GM21619 (cell line): ENCODE results near the gene DIDO1.
"Not testable (repeated sequence)": the region's sequence is repeated elsewhere in the genome, so short reads cannot be mapped to it uniquely, and the experiment has no call there.

Experiments used
- ATAC-seq: cut with Tn5 transposase; IDR thresholded peaks from one replicate; pipeline ENCODE4 v1.9.1; 2021; ENCODE audit not compliant: unreplicated experiment

The DIDO1 gene

DNA sequence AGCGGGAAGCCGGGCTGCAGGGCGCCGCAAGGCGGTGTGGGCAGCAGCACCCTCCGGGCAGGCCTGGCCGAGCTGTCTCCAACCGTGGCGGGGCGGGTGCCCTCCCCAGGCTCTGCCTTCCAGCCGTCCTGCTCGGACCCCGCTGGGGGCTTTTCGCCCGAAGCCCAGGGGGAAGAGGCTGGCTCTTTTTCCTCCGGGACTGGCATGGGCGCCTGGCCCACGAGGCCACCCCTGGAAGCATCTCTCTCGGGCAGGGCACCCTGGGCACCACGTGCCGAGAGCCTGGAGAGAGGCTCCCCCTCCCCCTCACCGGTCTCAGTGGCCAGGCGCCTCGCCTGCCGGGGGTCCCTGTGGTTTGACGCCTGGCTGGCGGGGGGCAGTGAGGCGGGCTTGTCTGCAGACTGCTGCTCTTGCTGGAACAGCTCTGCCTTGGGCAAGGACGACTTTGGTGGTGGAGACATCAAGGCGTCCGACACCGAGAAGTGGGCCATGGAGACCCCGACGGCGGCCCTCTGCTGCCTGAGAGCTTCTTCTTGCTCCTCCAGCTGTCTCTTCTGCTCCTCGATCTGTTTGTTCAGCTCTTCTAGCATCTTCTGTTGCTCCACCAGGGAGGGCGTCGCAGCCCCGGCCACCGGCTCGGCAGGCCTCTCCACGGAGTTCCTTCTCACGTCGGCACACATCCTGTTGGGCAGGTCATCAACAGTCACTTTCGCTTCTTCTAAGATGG lies 45.2 kb downstream of the DIDO1 start:
- ATAC-seq = no peak

DNA sequence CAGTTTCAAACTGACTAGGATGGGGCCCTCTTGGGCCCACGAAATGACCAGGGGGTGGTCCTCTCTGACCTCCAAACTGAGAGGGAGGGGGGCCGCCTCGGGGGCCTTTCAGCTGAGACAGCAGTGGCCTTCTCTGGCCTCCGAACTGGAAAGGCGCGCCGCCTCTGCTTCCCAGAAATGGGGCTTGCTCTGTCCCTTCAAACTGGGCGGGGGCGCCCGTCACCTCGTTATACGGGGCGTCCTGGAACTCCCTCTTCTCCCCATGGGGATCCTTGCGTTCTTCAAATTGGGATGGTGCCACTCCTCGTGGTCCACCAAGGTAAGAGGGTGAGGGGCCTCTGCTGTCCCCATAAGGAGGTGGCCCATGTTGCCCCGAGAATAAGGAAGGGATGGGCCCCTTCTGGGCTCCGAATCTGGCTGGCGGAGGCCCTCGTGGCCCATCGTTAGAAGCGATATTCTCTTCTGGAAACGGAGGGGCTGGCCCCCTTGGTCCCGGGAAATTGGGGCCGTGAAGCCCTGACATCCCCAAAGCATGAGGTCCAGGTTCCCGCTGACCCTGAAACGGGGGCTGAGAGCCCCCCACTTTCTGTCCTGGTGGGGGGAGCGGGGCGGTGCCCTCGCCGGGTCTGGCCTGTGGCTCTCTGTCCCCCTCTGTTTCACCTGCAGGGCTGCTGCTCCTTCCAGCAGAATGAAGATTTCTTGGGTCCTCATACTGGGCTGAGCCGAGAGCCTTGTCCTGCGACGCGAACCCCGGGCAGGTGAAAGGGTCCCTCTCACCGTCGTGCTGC lies 46.0 kb downstream of the DIDO1 start:
- no peak for ATAC-seq

DNA sequence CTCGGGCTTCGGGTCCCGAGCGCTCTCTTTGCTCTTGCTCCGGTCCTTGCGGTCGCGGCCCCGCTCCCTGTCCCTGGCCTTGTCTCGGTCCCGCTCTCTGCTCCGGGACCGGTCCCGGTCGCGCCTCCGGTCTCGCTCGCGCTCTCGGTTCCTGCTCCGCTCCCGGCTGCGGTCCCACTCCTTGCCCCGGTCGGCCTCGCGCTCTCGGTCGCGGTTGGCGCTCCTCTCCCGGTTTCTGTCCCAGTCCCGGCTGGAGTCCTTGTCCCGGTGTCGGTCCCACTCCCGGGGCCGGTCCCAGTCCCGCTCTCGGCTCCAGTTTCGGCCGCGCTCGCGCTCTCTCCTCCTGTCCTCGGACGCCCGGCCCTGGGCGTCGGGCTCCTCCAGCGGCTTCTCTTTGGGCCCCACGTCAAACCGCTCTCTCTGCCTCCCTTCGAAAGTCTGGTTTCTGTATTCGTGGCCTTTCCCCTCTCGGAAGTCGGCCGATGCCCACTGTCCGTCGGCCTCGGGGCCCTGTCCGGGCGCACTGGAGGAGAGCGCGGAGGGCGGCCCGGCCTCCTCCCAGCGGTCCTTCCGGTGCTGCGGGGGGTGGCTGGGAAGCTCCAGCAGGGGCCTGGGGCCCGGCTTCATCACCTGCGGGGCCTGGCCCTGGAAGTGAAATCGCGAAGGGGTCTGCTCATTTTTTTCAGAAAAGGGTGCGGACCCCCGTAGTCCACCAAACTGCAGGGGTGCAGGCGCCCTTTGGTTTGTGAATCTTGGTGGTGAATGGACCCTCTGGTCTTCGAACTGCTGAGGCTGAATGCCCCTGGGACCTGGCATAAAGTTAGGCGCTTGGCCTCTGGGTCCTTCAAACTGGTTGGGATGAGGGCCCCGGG lies 46.8 kb downstream of the DIDO1 start:
- no peak for ATAC-seq

DNA sequence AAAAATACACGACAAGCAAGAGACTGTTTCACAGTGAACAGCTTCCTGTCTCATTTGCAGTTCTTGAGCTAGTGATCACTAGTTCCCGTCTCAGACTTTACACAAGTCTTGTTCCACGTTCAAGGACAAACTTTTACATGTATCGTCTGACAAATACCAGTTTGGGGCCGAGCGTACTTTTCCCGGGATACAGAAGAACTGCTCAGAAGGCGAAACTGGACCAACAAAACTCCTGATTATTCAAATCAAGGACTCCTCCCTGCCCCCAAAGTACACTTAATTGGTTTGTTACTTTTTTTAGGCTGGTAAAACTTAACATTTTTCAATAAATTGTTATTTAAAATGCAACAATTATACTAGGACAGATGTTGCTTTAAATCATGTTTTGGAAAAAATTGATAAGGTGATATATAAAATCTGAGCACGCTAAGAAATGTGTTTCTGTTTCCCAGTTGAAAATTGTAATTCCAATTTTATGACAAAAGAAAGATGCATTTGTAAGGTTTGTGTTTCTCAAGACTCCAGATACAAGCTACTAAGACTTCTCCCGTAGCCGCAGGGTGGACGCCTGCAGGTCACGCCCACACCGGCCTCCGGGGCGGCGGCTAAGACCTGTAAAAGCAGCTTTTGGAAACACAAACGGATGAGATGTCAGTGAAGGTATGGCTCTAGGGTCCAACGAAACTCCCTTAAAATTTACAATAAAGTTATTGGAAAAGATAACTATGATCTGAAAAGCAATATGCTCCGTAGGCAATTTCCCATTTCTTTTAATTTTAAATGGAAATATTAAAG lies 47.9 kb downstream of the DIDO1 start:
- ATAC-seq = no peak

DNA sequence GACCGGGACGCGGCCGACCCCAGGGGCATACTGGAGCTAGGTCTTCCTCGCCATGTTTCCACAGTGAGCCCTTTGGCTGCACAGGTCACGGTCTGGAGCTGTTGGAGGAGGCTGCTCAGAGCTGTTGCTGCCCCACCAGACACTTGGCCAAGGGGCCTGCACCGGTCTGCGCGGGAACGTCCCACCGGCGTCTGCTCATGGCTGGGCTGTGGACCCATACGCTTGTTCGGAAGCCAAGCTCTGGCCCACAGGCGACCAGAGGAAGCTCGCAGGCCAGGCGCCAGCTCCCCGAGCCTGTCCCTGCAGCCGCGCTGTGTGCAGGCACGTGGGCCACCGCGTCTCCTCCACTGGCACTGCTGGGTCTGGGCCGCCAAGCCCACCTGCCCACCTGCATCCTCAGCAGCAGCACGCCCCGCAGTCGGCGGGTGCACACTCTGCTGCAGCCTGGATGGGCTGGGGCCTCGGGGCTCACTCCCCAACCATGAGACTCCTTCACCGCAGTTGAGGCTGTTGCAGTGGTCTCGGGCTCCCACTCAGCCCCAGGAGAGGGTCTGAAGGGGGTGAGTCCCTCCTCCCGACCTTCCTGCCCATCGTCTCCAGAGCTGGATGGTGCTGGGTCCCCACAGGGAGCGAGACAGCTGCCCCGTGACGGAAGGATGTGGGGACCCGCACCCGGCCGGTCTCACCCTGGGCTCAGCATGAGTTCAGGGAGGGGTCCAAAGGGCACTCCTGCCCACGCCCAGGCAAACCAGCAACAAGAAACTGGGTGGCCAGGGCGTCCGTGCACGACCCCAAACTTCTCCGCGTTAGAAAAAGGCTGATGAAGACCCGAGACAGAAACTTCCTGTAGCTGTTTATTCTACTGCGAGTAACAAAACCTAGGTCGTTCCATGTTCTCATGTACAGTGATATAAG lies 49.1 kb downstream of the DIDO1 start:
- no peak for ATAC-seq

DNA sequence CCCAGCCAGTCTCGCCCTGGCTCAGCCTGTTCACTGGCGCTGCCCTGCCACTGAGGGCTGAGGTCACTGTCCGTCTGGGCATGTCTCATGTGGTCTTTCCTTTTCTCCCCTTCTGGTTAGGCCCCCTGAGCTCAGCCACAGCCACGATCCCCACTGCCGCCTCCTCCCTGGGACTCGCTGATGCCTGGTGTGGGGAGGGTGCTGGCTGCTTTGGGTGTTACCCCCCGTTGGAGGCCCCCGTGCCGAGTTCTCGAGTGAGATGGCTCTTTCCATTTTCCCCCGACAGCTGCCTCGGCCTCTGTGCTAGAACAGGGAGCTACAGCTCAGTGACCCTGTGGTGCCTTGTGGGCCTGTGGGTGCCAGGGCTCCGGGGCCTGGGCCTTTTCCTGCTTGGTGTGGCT lies 49.8 kb downstream of the DIDO1 start:
- ATAC-seq = no peak

DNA sequence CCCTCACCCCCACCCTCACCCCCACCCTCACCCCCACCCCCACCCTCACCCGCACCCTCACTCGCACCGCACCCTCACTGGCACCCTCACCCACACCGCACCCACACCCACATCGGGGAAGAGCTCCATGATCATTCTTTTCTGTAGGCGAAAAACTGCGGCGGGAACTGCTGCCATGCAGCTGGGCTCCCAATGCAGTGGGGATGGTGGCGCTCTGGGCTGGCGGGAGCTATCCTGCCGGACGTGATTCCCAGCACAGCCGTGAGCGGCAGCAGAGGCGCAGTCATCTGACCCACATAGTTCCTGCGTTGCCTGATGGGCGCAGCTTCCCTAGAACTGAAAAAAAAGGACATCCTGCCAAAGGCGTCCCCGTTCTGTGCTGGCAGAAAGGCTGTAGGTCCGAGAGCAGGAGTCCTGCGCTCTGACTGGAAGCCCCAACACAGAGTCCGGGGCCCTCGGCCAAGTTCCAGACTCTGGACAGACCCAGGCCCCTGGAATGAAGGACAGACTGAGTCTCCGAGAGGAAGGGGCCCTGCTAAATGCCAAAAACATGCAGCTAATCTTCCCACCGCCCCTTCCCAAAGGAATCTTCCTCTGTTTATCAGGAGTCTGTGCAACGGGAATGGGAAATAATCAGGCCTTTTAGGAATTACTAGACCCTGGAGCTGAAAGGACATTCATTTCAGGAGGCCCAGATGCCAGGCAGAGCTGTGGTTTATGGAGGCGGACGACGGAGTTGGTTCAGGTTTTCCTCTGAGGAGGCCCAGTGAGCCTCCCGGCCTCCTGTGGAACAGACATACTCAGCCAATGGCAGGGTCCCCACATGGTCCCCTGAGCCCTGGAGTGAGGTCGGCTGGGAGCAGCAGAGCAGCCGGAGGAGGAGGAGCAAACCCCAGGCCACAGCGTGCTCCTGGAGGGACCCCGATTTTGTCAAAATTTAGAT lies 50.6 kb downstream of the DIDO1 start:
- ATAC-seq = no peak

DNA sequence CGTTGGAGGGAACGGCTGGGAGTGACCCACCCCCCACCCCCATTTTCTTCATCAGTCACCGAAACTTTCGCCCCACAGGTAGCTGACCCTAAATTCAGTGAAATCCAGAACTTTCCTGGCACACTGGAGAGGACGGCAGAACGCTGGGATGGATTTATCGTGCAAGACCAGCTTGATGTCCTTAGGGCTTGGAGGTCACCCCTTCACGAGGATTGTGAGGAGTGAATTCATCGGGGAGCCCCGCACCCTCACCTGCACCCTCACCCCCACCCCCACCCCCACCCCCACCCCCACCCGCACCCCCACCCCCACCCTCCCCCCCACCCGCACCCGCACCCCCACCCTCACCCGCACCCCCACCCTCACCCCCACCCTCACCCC lies 51.4 kb downstream of the DIDO1 start:
- no peak for ATAC-seq

DNA sequence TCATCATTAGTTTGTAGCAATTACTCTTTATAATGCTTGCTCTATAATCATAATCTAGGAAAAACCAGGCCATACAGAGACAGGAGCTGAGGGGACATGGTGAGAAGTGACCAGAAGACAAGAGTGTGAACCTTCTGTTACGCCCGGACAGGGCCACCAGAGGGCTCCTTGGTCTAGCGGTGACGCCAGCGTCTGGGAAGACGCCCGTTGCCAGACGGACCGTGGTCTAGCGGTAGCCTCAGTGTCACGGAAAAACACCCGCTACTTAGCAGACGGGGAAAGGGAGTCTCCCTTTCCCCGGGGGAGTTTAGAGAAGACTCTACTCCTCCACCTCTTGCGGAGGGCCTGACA lies 52.6 kb downstream of the DIDO1 start:
- ATAC-seq = not testable (repeated sequence)

DNA sequence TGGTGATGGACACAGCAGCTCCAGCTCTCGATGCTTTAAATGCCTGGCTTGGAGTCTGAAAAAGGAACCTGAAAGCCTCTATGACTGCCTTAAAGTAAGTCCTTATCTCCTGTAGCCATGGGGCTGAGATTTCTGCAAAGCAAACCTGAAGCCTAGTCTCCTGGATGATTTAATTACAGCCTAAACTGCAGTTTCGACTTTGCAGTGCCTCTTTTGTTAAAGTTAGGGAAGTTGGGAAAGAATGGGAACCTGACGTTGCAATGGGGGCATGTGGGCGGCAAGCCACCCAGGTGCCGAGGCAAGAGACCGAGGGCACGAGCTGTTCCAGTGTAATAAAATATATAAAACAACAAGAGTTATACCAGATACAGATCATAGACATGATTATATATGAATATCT lies 53.0 kb downstream of the DIDO1 start:
- no peak for ATAC-seq

DNA sequence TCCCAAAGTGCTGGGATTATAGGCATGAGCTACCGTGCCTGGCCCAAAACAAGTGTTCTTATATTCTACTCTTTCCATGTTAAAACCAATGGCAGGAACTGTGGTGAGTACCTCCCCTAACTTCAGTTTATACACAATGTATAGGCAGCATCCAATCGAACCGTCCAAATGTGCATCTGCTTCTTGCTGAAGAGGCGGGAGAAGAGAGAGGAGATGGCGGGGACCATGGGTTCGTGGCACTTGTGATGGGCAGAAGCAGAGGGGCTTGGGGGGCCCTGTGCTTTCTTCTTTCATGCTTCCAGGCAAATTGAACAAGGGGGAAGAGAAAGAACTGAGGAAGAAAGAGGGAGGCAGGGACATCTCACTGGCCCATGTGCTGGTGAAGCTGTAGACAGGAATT lies 53.4 kb downstream of the DIDO1 start:
- no peak for ATAC-seq

DNA sequence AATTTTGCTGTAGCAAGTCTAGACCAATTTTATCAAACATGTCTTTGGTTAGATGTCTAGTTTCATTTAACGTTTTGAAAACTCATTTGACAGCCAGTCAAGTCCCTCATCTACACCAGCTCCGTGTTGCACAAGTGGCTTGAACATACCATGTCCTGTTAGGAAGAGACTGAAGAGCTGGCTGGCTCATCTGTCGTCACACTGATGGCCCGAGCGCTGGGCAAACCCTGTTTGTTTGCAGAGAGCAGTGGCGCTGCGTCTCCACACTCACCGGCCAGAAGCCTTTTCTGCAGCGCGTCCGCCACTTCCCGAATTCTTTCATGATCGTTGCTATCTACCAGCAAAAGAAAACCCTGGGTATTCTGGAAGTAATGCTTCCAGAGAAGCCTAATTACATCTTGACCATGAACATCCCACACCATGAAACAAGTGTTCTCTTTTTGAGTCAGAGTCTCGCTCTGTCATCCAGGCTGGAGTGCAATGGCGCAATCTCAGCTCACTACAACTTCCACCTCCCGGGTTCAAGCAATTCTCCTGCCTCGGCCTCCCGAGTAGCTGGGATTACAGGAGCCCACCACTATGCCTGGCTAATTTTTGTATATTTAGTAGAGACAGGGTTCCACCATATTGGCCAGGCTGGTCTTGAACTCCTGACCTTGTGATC lies 54.0 kb downstream of the DIDO1 start:
- ATAC-seq = no peak

DNA sequence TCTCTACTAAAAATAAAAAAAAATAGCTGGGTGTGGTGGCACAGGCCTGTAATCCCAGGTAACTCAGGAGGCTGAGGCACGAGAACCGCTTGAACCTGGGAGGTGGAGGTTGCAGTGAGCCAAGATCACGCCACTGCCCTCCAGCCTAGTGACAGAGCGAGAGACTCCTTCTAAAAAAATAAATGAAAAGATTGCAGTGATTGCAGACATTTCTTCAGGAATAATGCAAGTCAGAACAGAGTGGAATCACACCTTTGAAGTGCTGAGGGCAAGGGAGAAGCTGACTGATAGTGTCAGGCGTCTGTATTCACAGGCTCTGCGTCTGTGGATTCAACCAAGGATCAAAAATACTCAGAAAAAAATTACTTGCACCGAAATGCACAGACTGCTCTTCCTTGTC lies 62.1 kb downstream of the DIDO1 start:
- no peak for ATAC-seq

DNA sequence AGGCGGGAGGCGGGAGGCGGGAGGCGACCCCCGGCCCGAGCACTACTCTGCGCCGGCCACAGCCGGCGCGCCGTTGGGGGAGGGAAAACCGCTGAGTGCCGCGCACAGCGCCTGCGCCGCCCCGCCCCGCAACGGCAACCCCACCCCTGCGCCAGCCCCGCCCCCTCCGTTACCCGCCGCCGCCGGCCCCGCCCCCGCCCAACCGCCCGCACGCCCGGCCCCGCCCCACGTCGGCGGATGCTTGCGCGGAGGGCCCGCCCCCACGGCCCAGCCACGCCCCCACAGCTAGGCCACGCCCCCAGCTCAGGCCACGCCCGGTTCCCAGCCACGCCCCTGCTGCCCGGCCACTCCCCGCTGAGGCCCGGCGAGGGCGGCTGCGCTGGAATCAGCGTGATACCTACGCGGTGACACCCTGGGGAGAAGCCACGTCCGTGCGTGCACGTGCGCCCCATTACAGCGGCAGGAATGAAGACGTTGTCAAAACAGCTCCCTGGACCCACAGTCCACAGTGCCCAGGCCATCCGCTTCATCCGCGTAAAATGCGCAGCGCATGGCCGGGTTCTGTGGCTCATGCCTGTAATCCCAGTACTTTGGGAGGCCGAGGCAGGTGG lies 64.5 kb downstream of the DIDO1 start, which contains the start of gene TCFL5:
TCFL5 (minus strand) TSS at position 97 of the 611 bp plus-strand sequence. CDS start 152 bp downstream, outside the sequence.
- peak; percentile 56 for ATAC-seq

DNA sequence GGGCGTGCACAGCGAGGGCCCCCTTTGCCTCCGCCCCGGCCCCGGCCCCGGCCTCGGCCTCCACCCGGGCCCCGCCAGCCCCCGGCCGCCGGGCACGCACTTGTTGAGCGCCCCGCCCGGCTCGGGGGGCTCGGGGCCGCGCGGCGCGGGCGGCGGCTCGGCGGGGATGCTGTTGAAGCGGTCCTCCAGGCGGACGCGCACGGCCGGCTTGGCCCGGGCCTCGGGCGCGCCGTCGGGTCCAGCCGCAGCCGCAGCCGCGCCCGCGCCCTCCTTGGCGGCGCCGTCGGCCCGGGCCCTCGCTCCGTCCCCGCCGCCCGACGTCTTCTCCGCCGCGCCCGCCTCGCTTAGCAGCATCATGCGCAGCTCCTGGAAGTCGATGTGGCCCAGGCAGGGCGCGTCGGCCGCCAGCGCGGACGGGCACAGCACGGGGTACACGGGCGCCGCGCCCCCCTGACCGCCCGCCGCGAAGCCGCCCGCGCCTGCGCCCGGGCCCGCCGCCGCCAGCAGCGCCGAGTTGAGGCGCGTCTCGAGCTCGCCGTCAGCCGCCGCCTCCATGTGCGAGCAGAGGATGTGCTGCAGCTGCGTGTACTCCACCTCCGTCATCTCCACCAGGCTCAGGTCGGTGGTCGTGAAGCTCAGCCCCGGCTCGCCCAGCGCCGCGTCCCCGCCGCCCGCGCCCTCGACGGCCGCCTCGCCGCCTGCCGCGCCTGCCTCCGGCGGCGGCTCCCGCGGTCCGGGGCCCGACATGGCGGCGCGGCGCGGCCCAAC lies 65.2 kb downstream of the DIDO1 start:
- peak; percentile 39 for ATAC-seq

DNA sequence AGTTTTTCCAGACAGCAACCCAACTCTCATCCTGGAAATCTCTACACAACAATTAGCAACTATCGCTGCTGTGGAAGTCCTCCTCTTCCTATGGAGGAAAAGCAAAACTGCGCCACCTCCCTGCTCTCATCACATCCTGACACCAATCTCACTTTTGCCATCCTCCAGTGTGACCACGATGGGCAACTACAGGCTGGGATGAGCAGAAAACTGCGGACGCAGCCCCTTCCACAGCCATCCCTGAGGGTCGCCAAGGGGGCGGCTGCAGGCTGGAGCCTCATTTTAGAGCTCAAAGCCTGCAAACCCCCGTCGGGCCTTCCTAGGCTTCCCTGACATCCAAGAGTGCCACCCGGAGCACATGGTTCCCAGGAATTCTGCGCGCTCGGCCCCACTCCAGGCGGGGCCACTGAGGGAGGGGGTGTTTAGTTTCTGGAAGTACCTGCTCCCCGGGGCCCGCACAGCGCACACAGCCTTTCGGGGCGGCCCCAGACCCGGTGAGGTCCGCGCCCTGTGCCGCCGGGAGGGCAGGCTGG lies 65.8 kb downstream of the DIDO1 start:
- ATAC-seq = no peak

DNA sequence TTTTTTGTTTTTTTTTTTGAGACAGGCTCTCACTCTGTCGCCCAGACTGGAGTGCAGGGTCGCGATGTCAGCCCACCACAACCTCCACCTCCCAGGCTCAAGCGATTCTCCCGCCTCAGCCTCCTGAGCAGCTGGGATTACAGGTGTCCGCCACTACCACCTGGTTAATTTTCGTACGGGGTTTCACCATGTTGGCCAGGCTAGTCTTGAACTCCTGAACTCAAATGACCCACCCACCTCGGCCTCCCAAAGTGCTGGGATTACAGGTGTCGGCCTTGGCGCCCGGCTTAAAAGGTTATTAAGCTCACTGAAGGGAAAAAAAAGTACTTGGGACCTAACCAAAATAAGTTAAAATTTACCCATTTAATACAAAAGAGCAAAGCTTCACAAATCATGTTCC lies 66.6 kb downstream of the DIDO1 start:
- no peak for ATAC-seq
